Suppressor macrophage (primary cell): Measurements from ENCODE around the gene PREX1.
"Not testable (repeated sequence)": the region's sequence is repeated elsewhere in the genome, so short reads cannot be mapped to it uniquely, and the experiment has no call there.

Experiments
- DNase-seq, 4 experiments: peaks; one replicate each; pipeline ENCODE4 v3.0.0-alpha.2; 2020 to 2022

PREX1 gene

DNA sequence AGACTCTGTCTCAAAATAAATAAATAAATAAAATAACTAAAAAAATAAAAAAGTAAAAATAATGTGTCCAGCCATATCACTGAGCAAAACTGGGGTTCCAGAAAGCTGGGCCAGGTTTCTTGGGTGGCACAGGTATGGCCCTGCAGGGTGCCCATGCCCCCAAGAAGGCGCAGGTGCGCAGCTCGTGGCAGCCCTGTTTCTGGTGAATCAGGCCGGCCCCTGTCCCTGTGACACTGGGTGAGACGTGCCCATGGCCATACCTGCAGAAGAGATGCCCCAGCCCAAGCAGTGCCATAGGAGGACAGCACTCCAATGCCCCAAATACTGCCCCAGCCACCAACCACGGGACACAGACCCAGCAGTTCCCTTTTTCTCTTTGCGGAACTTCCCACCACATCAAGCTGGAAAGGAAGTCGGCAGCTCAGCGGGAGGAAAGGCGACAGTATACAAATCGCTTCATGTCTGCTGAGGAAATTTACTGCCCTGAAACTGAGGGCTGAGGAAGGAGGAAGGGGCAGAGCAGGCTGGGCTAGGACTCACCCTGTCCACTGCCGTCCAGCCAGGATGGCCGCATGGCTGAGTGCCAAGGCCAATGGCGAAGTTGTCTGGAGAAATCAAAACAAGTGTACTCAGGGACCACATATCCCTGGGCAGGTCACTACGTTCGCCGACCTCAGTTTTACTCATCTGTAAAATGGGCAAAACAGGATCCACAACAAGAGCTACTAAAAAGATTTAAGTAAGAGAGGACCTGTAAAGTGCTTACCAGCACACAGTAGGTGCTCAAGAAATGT lies 55.4 kb downstream of the PREX1 start:
- peak; percentile 92 to 98 (median 95) for DNase-seq

DNA sequence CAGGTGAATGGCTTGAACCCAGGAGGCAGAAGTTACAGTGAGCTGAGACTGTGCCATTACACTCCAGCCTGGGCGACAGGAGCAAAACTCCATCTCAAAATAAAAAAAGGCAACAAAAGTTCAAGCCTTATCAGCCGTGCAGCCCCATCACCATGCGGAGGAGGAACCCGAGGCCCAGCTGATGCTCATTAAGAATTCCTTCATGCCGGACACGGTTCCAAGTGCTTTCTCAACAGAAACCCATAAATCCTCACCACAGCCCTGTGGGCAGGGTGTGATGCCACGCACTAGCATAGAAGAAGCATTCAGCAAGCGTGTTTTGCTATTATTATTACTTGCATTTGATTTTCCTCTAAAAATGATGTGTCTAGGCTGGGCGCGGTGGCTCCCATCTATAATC lies 56.3 kb downstream of the PREX1 start:
- peak; percentile 67 to 82 (median 74) for DNase-seq

DNA sequence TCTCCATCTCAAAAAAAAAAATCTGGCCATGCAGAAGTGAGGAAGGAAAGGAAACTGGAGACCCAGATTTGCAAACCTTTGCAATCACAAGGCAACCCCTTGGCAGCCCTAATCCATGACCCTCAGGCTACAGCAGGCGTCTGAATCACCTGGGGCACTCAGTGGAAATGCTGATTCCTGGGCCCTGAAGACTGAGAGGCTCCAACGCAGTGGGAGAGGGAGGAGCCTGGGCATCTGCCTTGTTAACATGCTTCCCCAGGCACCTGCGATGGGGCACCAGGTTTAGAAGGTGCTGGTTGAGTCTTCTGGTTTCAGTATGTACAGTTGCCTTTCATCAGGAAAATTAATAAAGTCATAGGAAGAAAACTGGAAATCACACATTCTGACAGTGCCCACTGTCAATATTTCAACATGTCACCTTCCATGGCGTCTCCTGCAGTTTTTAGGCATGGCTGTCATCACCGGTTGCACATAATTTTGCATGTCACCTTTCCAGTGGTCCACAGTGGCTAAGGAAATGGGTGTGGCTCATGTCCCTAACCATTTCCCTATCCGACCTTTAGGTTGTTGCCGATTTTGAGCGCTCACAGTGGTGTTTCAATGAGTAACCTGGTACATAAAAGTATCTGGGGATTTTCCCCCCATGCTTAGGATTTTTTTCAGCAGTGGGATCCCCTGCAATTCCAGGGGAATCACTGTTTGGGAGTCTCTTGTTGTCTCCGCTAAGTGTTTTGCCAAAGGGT lies 56.9 kb downstream of the PREX1 start:
- no peak for DNase-seq

DNA sequence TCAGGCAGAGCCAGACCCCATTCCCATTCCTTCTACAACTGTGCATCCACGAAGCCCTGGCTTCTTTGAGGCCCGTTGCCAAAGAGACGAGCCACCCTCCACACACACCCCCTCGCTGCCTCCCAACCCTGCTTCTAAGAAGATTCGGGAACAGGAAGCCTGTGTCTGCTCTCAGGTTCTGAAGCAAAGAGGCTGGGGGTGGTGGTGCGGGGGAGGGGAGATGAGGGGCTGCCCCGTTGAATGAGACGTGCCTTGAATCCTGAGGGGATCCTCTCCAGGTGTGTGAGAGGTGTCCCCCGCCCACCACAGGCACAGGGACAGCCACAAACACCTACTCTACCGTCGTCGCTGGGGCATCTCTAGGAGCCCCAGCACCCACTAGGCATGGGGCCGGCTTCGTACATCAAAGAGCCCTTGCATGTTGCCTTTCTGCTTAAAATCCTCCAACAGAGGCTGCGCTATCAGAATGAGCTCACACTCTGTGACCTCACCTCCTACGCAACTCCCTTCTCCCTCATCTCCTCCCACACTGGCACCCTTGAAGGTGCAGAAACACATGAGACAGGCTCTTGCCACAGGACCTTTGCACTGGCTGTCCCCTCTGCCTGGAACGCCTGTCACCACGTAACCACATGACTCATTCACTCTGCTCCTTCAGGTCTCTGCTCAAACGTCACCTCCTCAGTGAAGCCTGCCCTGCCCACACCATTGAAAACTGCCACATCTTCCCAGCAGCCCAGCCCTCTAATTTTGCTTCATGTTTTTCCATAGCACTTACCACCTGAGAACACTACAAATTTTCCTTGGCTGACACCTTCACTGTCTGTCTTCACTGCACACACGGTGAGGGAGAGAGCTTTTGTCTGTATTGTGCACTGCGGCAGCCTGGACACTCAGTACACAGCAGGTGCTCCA lies 58.5 kb downstream of the PREX1 start:
- DNase-seq, result peak; percentile 85 to 95 (median 87)

DNA sequence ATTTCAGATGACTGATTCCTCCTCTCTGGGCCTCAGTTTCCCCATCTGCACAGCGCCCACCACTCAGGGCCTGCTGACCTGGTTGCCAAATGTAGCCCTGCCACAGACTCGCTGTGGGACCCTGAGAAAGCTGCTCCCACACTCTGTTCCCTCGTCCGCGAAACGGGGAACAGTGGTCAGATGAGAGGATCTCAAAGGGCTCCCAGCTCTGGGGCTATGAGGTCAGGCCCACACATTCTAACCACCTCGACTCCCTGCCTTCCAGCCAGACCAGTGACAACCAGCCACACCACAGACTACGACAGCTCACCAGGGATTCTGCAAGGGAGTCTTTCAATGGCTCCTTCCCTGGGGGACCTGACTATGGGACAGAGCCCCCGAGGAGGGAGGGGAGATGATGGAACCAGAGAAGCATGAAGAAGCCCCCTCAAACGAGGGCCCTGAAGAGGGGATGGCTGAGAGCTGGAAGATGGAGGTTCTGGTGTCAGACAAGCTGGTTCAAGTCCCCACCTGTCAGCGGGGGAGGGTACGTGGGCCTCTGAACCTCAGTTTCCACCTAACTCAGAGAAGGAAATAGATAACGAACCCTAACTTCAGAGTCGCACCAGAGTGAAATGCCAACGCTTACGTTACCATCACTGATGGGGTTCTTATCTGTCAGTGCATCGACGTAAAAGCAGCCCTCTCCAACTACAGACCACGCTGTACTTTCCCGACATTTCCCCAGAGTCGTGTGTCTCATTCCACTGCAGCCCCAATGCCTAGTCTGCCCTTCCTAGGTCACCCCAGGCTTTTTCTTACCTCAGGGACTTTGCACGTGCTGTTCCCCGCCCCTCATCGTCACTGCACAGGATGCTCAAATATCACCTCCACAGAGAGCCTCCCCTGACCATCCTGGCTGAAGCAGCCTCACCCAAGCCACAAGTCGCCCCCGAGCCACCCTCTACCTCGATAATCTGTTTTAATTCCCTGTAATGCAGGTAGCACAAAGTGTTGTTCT lies 60.5 kb downstream of the PREX1 start:
- peak in 3 of 4 experiments; percentile 47 to 59 (median 50) for DNase-seq

DNA sequence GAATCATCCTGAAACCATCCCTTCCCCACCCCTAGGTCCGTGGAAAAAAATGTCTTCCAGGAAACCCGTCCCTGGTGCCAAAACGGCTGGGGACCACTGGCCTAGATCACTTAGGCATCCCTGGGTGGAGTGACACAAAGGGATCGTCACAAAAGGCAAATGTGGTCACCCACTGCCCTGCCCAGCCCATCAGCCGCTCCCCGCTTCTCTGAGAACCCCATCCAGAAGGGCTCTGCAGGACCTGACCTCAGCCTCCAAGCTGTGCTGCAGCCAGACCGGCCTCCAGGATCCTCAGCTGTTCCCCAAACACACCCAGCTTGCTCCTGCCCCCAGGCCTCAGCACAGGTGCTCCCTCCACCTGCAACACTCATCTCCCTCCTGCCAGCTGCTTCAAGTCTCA lies 61.6 kb downstream of the PREX1 start:
- no peak for DNase-seq

DNA sequence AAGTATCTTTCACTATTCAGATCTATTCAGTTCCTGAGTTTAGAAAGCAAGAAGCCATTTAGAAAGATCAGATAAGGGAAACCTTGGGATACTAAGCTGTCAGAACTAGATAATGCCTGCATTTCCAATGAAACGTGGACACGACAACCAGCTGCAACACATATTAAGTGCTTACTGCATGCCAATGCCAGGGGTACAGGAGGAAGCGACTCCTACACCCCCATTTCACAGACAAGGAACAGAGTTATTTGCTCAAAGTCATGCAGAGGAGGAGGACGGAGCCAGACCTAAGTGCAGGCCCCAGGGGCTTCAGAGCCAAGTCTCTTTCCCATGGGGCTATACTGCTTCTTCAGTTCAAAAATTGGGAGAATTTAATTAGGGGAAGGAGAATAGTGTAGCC lies 62.4 kb downstream of the PREX1 start:
- no peak for DNase-seq

DNA sequence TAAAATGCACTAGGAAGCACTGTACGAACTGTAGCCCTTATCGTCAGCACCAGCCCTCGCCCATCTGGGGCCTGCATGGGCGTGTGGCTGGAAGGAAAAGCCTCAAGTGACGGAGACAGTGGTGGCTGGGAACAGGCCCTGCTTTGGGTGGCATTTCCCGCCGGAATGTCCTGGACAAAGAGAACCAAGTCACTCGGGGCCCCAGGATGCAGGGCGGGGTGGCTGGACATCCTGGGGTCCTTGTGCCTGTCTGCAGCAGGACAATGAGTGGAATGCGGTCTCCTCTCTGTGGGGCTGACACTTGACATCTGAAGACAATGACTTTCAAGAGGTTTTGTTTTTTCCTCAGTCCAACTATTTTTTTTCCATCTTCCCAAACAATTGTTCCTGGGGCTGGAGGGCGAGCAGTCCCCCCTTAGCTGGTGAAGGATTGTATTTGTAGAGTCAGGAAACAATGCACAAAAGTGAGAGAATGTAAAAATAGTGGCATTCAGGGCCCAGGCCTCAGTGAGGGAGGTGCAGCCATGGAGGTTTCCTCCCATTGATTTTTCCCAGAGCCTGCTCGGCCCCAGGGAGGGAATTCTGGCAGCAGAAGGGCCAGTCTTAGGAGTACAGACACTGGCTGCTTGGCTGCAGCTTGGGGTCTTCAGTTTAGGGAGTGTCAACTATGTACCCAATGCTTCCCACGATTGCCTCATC lies 64.4 kb downstream of the PREX1 start:
- DNase-seq, result no peak

DNA sequence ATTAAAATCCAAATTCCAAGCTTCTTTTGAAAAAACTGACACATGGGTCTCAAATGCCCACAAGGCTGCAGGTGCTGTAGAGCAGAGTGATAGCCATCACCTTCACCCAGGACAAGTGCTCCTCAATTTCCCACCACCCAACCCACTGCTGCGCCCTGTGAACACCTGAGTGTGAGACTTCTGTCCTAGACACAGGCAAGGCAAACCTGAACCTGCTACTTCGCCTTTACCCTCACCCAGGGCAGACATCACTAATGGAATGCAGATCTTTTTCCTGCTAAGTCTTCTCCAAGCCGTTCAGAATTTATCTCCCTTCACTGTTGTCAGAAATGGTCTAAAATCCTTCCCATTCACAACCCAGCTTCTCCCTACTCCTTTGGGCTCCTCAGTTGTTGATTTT lies 65.9 kb downstream of the PREX1 start:
- DNase-seq, result no peak

DNA sequence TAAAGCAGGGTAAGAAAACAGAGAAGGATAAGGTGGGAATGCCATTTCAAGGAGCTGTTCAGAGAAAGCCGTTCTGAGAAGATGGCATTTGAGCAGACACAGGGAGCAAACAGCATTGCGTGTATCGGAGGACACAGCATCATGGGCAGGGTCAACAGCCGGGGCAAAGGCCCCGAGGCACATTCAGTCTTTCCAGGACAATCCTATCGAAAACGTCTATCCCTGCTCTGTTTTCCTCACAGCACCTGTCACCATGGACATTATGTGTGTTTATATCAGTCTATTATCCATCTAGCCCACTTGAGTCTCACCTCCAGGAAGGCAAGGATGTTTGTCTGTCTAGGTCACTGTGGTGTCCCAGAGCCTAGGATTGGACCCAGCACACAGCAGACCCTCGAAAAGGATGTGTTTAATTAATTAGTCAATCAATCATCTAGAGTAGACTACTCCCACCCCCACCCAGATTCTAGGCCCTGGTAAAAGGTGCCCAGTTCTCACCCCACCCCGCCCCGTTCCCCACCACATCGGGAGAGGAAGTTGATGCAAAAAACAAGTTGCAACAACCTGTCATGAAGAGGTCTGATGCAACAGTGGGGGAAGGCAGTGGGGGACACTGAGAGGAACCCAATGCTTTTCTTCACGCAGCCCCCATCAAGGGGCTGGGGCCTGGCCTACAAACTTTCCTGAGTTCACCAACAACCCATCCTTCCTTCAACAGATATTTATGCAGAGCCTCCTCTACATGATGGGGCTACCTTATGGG lies 66.6 kb downstream of the PREX1 start:
- DNase-seq, result peak; percentile 55 to 78 (median 62)

DNA sequence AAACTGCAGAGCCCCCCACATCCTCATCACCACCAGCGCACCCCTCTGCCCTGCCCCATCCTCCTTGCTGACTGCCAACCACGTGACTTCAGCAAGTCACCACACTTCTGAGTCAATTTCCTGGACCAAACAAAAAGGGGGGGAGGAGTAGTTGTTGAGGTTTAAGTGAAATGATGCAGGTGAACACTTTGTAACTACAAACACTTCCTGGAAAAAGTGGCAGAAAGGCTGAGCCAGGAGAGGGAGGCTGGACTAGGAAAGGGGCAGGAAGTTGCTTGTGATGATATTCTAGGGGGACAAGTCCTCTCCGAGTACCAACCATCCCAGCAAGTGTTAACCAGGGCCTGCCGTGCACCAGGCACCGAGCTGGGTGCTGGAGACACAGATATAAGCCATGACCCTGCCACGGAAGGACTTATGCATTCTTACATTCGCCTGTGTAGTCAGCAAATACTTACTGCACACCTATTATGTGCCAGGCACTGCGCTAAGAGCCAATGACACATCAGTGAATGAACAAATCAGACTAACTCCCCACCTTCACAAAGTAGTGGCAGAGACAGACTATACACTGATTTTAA lies 67.3 kb downstream of the PREX1 start:
- peak in 2 of 4 experiments; percentile 42 to 49 for DNase-seq

DNA sequence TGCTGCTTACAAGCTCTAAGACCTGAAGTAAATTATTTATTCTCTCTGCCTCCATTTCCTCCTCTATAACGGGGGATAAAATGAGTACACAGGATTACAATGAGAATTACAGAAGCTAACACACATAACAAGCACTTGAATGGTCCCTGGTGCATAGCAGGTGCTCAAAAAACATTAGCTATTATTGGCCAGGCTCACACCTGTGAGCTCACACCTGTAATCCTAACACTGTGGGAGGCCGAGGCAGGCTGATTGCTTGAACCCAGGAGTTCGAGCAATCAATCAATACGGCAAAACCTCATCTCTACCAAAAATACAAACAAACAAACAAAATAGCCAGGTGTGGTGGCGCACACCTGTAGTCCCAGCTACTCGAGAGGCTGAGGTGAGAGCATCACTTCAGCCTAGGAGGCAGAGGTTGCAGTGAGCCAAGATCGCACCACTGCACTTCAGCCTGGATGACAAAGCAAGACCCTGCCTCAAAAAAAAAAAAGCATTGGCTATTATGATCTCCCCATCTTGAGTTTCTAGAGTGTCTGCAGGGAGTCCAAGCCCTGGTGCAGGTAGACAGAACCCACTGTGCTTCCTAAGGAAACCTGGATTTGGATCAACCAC lies 68.1 kb downstream of the PREX1 start:
- no peak for DNase-seq

DNA sequence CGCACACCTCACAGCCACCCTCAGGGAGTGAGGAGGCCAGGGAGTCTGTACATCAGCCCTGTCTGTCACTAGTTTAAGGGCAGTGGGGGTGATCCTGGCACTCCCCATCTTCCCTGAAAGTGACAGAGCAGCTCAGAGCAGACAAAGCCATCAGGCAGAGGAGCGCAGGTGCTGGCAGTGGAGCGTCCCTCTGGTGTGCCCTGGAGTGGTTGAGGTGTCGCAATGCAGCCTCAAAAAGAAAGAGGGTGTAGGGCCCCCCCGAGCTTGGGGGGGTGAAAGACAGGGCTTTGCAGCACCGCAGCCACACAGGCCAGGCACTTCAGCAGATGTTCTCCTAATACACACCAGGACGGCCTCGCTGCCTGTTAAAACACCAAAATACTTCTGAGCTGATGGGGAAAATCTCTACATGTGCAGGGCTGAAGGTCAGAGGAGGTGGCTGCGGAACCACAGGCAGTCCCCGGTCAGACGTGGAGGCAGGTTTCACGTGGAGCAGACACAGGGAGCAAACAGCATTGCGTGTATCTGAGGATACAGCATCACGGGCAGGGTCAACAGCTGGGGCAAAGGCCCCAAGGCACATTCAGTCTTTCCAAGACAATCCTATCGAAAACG lies 69.5 kb downstream of the PREX1 start:
- no peak for DNase-seq

DNA sequence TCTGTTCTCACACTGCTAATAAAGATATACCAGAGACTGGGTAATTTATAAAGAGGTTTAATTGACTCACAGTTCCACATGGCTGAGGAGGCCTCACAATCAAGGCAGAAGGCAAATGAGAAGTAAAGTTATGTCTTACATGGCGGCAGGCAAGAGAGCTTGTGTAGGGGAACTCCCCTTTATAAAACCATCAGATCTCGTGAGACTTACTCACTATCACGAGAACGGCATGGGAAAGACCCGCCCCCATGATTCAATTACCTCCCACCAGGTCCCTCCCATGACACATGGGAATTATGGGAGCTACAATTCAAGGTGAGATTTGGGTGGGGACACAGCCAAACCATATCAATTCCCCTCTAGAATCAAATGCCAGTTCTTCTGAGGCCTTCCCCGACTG lies 71.0 kb downstream of the PREX1 start:
- not testable (repeated sequence) for DNase-seq

DNA sequence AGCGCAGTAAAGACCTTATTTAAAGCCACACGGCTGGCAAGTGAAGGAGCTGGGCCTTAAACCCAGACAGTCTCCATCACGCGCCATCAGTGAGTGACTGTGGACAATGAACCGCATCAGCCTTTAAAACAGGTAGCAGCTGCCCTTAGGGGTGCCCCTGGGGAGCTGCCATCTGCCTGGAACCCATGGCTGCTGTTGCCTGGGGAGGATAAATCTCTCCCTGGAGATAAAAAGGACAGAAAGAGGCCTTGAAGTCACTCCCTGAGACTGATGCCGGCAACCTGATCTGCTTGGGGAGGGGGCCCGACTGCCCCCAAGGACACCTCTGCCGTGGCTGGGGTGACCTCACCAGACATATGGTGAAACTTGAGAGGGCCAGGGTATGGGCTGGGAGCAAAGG lies 73.5 kb downstream of the PREX1 start:
- DNase-seq, result no peak

DNA sequence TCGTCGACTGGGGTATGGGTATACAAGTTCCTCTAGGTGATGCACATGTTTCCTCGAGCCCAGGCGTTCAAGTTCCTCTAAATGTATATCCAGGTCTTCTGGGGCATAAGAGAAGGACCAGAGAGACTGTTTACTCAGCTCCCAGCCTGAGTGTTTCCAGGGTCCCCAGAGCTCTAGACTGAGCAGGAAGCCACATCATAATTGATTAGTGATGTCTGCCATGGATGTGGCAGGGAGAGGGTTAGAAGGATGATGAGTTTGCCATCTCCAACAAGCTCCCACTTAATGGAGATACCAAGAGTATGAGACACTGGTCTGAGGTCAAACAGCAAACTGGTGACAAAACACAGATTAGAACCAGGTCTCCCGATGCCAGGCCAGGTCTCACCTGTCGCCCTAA lies 74.8 kb downstream of the PREX1 start:
- DNase-seq, result no peak

DNA sequence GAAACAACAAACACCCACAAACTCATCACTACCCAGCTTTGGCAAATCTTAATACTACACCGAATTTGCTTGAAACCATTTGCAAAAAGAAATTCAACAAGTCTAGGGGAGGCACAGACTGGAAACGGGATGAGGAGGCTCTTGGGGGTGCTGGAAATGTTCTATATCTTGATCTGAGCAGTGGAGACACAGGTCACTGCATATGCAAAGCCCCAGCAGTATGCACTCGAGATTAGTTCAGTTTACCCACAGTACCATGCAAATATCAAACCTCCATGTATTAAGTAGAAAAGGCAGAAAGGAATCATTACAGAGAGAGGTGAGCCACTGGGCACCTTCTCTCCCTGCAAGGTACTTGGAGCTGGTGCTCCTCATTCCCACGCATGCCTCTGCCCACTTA lies 75.9 kb downstream of the PREX1 start:
- DNase-seq, result no peak

DNA sequence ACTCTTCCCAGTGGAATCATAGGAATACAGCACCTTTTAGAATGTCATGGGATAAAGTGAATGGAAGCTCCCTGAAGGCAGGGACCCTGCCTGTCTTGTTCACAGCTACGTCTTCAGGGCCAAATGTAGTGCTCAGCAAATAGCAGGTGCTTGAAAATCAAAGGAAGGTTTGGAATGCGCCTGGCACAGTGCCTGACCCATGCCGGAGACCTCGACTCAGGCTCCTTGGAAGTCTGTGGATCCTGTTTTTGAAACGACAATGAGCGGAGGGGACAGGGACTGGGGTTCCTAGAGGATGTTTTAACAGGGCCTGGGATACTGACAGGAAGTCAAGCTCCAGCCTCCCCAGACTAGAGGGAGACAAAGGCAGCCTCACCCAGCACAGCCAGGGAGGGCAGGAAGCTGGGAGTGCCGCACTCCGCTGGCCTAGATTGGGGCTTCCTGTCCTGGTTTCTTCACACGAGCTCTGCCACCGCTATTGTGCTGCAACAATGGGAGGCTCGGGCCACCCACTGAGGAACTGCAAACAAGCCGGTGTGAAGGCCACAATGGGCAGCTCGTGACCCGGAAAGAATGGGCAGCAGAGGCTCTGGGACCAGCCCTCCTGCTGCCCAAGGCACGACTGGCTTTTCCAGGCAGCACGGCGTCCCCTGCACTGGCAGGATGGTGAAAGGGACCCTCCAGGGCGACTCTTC lies 76.7 kb downstream of the PREX1 start:
- peak; percentile 80 to 91 (median 84) for DNase-seq
